GM19193 (cell line): ENCODE results near the gene ST8SIA2.

ENCODE experiments used
- POLR2A ChIP-seq: IDR thresholded peaks from 4 replicates; pipeline ENCODE4 v1.6.1; 2011; ENCODE audit not compliant: insufficient read depth, insufficient read length; ENCODE audit errors: extremely low read depth

The ST8SIA2 gene

GRCh38 chr15:92391640-92392039 lies 2.0 kb upstream of the ST8SIA2 start:
- TF ChIP-seq POLR2A: no peak

GRCh38 chr15:92392462-92392861 lies 1.2 kb upstream of the ST8SIA2 start:
- no peak for TF ChIP-seq POLR2A

- TF ChIP-seq POLR2A: no peak
Observed at GRCh38 chr15:92393980-92394308, 263 bp downstream of the ST8SIA2 start.

- no peak for TF ChIP-seq POLR2A
Observed at GRCh38 chr15:92394309-92395097, 822 bp downstream of the ST8SIA2 start.

- no peak for TF ChIP-seq POLR2A
Observed at GRCh38 chr15:92395098-92395635, 1.5 kb downstream of the ST8SIA2 start.

- TF ChIP-seq POLR2A: no peak
Observed at GRCh38 chr15:92399271-92399950, 5.7 kb downstream of the ST8SIA2 start.

GRCh38 chr15:92400573-92400972 lies 6.9 kb downstream of the ST8SIA2 start:
- TF ChIP-seq POLR2A: no peak

GRCh38 chr15:92400980-92401787 lies 7.5 kb downstream of the ST8SIA2 start:
- TF ChIP-seq POLR2A: no peak

GRCh38 chr15:92402751-92403150 lies 9.1 kb downstream of the ST8SIA2 start:
- TF ChIP-seq POLR2A: no peak

- no peak for TF ChIP-seq POLR2A
Observed at GRCh38 chr15:92405942-92406341, 12.3 kb downstream of the ST8SIA2 start.

GRCh38 chr15:92407321-92407720 lies 13.6 kb downstream of the ST8SIA2 start:
- no peak for TF ChIP-seq POLR2A

GRCh38 chr15:92407916-92408315 lies 14.2 kb downstream of the ST8SIA2 start:
- no peak for TF ChIP-seq POLR2A

- no peak for TF ChIP-seq POLR2A
Observed at GRCh38 chr15:92409006-92409405, 15.3 kb downstream of the ST8SIA2 start.

GRCh38 chr15:92409521-92409920 lies 15.8 kb downstream of the ST8SIA2 start:
- TF ChIP-seq POLR2A: no peak

- no peak for TF ChIP-seq POLR2A
Observed at GRCh38 chr15:92410537-92410936, 16.9 kb downstream of the ST8SIA2 start.
